ENCODE data around the gene TTC7B. TPM values are rescaled to one million over a fixed set of nuclear protein-coding genes. Genes with fewer than 3 reads are reported as not detected.

Gene TTC7B
- total RNA-seq, 1 donor from 2014 or later = 20.6 TPM

DNA sequence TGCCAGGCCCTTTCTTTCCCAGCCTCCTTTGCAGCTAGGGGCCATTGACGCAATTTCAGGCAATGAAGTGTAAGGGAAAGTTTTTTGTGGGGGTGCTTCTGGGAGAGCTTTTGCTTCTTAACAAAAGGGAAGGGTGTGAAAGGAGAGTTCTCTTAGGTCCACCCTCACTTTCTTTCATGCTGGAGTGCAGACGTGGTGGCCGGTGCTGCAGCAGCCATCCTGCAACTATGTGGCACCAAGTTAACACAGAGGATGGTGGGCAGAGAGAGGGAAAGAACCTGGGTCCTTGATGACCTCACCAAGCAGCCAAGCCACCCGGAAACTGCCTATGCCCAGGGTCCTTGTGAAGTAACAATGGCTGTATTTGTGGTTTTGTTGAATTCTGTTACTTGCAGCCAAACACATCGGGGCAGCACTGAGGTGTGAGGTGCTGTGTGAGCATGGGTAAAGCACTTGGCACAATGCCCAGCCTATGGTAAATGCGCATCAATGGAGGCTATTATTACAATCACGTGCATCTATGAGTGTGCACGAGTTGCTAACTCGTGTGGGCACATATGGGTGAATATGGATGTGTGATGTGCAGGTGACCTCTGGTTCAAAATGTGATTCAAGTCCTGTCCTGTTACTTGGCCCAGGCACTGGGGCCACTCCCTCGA is 296.8 kb downstream of the TTC7B start:
- peaks cover 24% of the 10 kb centered on the region for H3K4me1 ChIP-seq
- no peaks in the 10 kb centered on the region for H3K9me3 ChIP-seq (ENCODE audit: low read depth)
- H3K4me2 ChIP-seq = no peak overlapping the region
- no peaks in the 10 kb centered on the region for H3K27me3 ChIP-seq
- Mint-ChIP-seq H3K4me1 (peaks cover 34% of the 10 kb centered on the region), H3K27ac (peak overlapping the region; percentile 78), H3K4me3 (peak overlapping the region; percentile 49), H3K27me3 (ENCODE audit: insufficient read depth, low read depth) (peaks cover 11% of the 10 kb centered on the region), H3K36me3 (no peaks in the 10 kb centered on the region), H3K9me3 (no peaks in the 10 kb centered on the region)
- no peaks in the 10 kb centered on the region for H3K79me2 ChIP-seq (ENCODE audit: low read depth)
- H3K9ac ChIP-seq = no peak overlapping the region
- H2AFZ ChIP-seq (replicated peaks) = no peak overlapping the region
- peaks cover 12% of the 10 kb centered on the region for H3F3A ChIP-seq (ENCODE audit: low read depth)
- TF ChIP-seq, protein P1, sequence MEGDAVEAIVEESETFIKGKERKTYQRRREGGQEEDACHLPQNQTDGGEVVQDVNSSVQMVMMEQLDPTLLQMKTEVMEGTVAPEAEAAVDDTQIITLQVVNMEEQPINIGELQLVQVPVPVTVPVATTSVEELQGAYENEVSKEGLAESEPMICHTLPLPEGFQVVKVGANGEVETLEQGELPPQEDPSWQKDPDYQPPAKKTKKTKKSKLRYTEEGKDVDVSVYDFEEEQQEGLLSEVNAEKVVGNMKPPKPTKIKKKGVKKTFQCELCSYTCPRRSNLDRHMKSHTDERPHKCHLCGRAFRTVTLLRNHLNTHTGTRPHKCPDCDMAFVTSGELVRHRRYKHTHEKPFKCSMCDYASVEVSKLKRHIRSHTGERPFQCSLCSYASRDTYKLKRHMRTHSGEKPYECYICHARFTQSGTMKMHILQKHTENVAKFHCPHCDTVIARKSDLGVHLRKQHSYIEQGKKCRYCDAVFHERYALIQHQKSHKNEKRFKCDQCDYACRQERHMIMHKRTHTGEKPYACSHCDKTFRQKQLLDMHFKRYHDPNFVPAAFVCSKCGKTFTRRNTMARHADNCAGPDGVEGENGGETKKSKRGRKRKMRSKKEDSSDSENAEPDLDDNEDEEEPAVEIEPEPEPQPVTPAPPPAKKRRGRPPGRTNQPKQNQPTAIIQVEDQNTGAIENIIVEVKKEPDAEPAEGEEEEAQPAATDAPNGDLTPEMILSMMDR (IDR thresholded peaks at IDR 0.05) = no peak
- TF ChIP-seq EZH2 (IDR thresholded peaks at IDR 0.05) (no peak), EZH2phosphoT487 (IDR thresholded peaks at IDR 0.05) (no peak)
- H3K4me3 ChIP-seq = no peak overlapping the region
- DNase-seq (ENCODE audit: low spot score) = no peak
- H4K20me1 ChIP-seq (ENCODE audit: low read depth) = no peaks in the 10 kb centered on the region
- H3K27ac ChIP-seq = no peak overlapping the region
- H3K36me3 ChIP-seq = no peaks in the 10 kb centered on the region

DNA sequence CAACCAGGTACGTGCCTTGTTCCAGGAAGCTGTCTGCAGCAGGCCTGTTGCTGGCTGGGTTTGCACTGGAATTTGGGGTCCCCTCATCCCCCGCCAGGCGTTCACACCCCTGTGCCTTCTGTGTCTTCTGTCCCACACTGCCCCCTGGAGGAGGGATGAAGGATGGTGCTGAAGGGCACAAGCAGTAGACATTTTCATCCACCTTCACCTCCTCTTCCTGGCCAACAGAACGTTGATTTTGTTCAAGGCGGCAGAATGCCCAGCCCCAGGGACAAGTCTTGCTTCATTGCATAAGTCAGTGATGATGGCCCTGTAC is 297.3 kb downstream of the TTC7B start:
- no peak overlapping the region for H3K4me2 ChIP-seq
- H3K4me3 ChIP-seq = no peak overlapping the region
- Mint-ChIP-seq H3K36me3 (no peaks in the 10 kb centered on the region), H3K4me3 (no peak overlapping the region), H3K27ac (peak overlapping the region; percentile 33), H3K27me3 (ENCODE audit: insufficient read depth, low read depth) (peaks cover 11% of the 10 kb centered on the region), H3K9me3 (no peaks in the 10 kb centered on the region), H3K4me1 (peaks cover 34% of the 10 kb centered on the region)
- H3K27ac ChIP-seq = no peak overlapping the region
- H3K9me3 ChIP-seq (ENCODE audit: low read depth) = no peaks in the 10 kb centered on the region
- no peaks in the 10 kb centered on the region for H3K36me3 ChIP-seq
- no peaks in the 10 kb centered on the region for H4K20me1 ChIP-seq (ENCODE audit: low read depth)
- peak; percentile 47 for DNase-seq (ENCODE audit: low spot score)
- TF ChIP-seq EZH2phosphoT487 (IDR thresholded peaks at IDR 0.05) (no peak), EZH2 (IDR thresholded peaks at IDR 0.05) (no peak)
- TF ChIP-seq, protein P1 (IDR thresholded peaks at IDR 0.05) = peak; percentile 58
- no peak overlapping the region for H3K9ac ChIP-seq
- H3F3A ChIP-seq (ENCODE audit: low read depth) = peaks cover 12% of the 10 kb centered on the region
- H3K4me1 ChIP-seq = peaks cover 24% of the 10 kb centered on the region
- H2AFZ ChIP-seq (replicated peaks) = no peak overlapping the region
- no peaks in the 10 kb centered on the region for H3K79me2 ChIP-seq (ENCODE audit: low read depth)
- no peaks in the 10 kb centered on the region for H3K27me3 ChIP-seq

DNA sequence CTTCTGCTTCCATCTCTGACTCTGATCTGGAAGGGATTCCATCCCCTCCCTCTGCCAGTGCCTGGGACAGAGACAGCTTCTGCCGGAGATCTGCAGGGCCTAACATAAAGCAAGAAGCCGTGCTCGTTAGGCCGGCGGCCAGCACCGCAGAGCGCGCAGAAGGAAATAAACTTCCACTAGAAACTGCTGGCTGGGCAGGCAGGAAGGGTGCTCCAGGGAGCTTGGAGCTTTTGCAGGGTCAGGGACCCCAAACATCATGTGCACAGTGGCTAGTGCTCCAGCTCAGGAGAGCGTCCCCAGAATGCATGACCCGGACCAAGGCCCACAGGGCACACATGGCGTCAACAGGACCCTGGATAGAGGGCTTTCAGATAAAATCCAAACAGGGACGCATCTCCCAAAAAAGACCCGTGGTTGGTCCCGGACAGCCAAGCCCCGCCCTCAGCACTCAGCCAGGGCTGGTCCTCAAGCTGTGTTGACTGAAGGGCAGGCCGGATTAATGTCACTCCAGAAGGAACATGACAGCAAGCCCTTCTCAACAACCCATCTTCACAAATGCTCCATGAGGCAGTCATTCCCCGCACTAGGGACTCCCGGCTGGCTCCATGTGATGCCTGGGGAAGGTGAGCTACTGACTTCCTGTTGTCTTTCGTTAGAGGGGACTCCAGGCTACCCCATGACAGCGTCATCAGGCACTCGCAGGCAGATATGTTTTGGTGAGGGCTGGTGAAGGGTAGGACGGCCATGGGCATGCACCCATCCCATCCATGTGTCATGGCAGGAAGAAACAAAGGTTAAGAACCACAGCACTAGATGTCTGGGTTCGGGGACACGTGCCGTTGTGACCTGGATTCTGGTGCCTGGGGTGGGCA is 297.9 kb downstream of the TTC7B start:
- TF ChIP-seq EZH2phosphoT487 (IDR thresholded peaks at IDR 0.05) = no peak
- TF ChIP-seq EZH2 (IDR thresholded peaks at IDR 0.05) = no peak
- TF ChIP-seq, protein P1 (IDR thresholded peaks at IDR 0.05) = no peak
- Mint-ChIP-seq H3K27ac (no peak overlapping the region), H3K36me3 (no peaks in the 10 kb centered on the region), H3K27me3 (ENCODE audit: insufficient read depth, low read depth) (peaks cover 11% of the 10 kb centered on the region), H3K4me1 (peaks cover 36% of the 10 kb centered on the region), H3K4me3 (no peak overlapping the region), H3K9me3 (no peaks in the 10 kb centered on the region)
- no peaks in the 10 kb centered on the region for H3K27me3 ChIP-seq
- peak overlapping the region; percentile 29 for H3K27ac ChIP-seq
- H3F3A ChIP-seq (ENCODE audit: low read depth) = peaks cover 12% of the 10 kb centered on the region
- H3K9ac ChIP-seq = no peak overlapping the region
- peak overlapping the region; percentile 42 for H3K4me2 ChIP-seq
- H4K20me1 ChIP-seq (ENCODE audit: low read depth) = no peaks in the 10 kb centered on the region
- no peak for DNase-seq (ENCODE audit: low spot score)
- H3K4me1 ChIP-seq = peaks cover 30% of the 10 kb centered on the region
- H3K4me3 ChIP-seq = no peak overlapping the region
- no peaks in the 10 kb centered on the region for H3K9me3 ChIP-seq (ENCODE audit: low read depth)
- H3K79me2 ChIP-seq (ENCODE audit: low read depth) = no peaks in the 10 kb centered on the region
- peak overlapping the region; percentile 63 for H2AFZ ChIP-seq (replicated peaks)
- no peaks in the 10 kb centered on the region for H3K36me3 ChIP-seq

Data from neural progenitor cell (in vitro differentiated cells).